GM23338 (cell line): ENCODE measurements around the gene NGFR. TPM values are rescaled to one million over a fixed set of nuclear protein-coding genes. Genes with fewer than 3 reads are reported as not detected.

Source experiments
- ATAC-seq: fragments of 200-7000 bp; cut with Tn5 transposase; 3 replicates; pipeline ENCODE4 v1.9.1; 2020
- DNase-seq: peaks from one replicate; pipeline ENCODE4 v3.0.0-alpha.2; 2015; ENCODE audit warnings: low spot score
- H2AFZ ChIP-seq: fragments of 200-600 bp; sonication (generic); 2 replicates; pipeline ENCODE4 v1.8.0; 2016; ENCODE audit warnings: antibody characterized with exemption, mild to moderate bottlenecking, moderate library complexity
- H3F3A ChIP-seq: fragments of 200-600 bp; sonication (generic); replicated peaks from 2 replicates; pipeline ENCODE4 v1.8.0; 2017; ENCODE audit warnings: antibody characterized with exemption, mixed run types, low read depth
- H3K27ac ChIP-seq: fragments of 200-600 bp; sonication (generic); 2 replicates; pipeline ENCODE4 v1.6.1; 2016; ENCODE audit warnings: low read depth
- H3K27me3 ChIP-seq: fragments of 200-600 bp; sonication (generic); 2 replicates; pipeline ENCODE4 v1.8.0; 2016; ENCODE audit warnings: mild to moderate bottlenecking, mixed run types, moderate library complexity; ENCODE audit not compliant: insufficient read depth
- H3K36me3 ChIP-seq: fragments of 200-600 bp; sonication (generic); 2 replicates; pipeline ENCODE4 v1.8.0; 2016; ENCODE audit warnings: mild to moderate bottlenecking; ENCODE audit not compliant: insufficient read depth
- H3K4me1 ChIP-seq: fragments of 200-600 bp; sonication (generic); 2 replicates; pipeline ENCODE4 v1.8.0; 2016; ENCODE audit warnings: mild to moderate bottlenecking, moderate library complexity; ENCODE audit not compliant: insufficient read depth
- H3K4me2 ChIP-seq: fragments of 200-600 bp; sonication (generic); 2 replicates; pipeline ENCODE4 v1.7.1; 2017; ENCODE audit warnings: mixed run types
- H3K4me3 ChIP-seq: fragments of 200-600 bp; sonication (generic); 2 replicates; pipeline ENCODE4 v1.6.1; 2016; ENCODE audit warnings: mixed run types
- H3K79me2 ChIP-seq: fragments of 200-600 bp; sonication (generic); replicated peaks from 2 replicates; pipeline ENCODE4 v1.8.0; 2017; ENCODE audit warnings: mild to moderate bottlenecking; ENCODE audit not compliant: insufficient read depth
- H3K9me2 ChIP-seq: fragments of 200-600 bp; sonication (generic); 2 replicates; pipeline ENCODE4 v1.8.0; 2017; ENCODE audit not compliant: insufficient read depth
- H4K20me1 ChIP-seq: fragments of 200-600 bp; sonication (generic); replicated peaks from 2 replicates; pipeline ENCODE4 v1.8.0; 2017; ENCODE audit warnings: mild to moderate bottlenecking; ENCODE audit not compliant: insufficient read depth
- H3K27ac Mint-ChIP-seq: 2 replicates; pipeline ENCODE4 v1.8.0; 2020; ENCODE audit warnings: inconsistent platforms, mild to moderate bottlenecking, moderate library complexity, mixed read lengths
- H3K27me3 Mint-ChIP-seq: 3 replicates; pipeline ENCODE4 v1.8.0; 2022; ENCODE audit warnings: low read depth, mild to moderate bottlenecking, moderate library complexity, mixed read lengths, inconsistent platforms; ENCODE audit not compliant: insufficient read depth, poor library complexity
- H3K36me3 Mint-ChIP-seq: 3 replicates; pipeline ENCODE4 v1.8.0; 2021; ENCODE audit warnings: low read depth, mild to moderate bottlenecking, inconsistent platforms, moderate library complexity, mixed read lengths
- H3K4me1 Mint-ChIP-seq: 3 replicates; pipeline ENCODE4 v1.8.0; 2020; ENCODE audit warnings: mild to moderate bottlenecking, inconsistent platforms, mixed read lengths
- H3K4me3 Mint-ChIP-seq: 3 replicates; pipeline ENCODE4 v1.8.0; 2021; ENCODE audit warnings: moderate library complexity, mild to moderate bottlenecking, inconsistent platforms, mixed read lengths
- H3K9me3 Mint-ChIP-seq: 3 replicates; pipeline ENCODE4 v1.8.0; 2020; ENCODE audit warnings: moderate library complexity, mild to moderate bottlenecking, inconsistent platforms, mixed read lengths
- CREB1 ChIP-seq: fragments of 250-450 bp; sonication (Bioruptor Pico); IDR thresholded peaks from 2 replicates; pipeline ENCODE4 v1.5.0; 2020; ENCODE audit warnings: low read depth, mild to moderate bottlenecking, moderate library complexity
- CTCF ChIP-seq, 2 experiments: fragments of 200-600 bp in 1 of 2; sonication (generic) in 1 of 2; conservative IDR thresholded peaks; 2 replicates each; pipeline versions ENCODE4 v1.5.1 to v1.6.1; 2016 to 2017; ENCODE audit warnings: antibody characterized with exemption in 2 of 2, low read depth in 2 of 2, mild to moderate bottlenecking in 2 of 2, moderate library complexity in 1 of 2
- ETS1 ChIP-seq: IDR thresholded peaks from 2 replicates; pipeline ENCODE4 v1.6.1; 2016; ENCODE audit warnings: antibody characterized with exemption
- EZH2 ChIP-seq: fragments of 200-600 bp; sonication (generic); IDR thresholded peaks from one replicate; pipeline ENCODE4 v1.8.0; 2017; ENCODE audit warnings: antibody characterized with exemption, mild to moderate bottlenecking, low read depth; ENCODE audit not compliant: unreplicated experiment
- EZH2phosphoT487 ChIP-seq: fragments of 200-600 bp; sonication (generic); IDR thresholded peaks from one replicate; pipeline ENCODE4 v1.8.1; 2018; ENCODE audit warnings: antibody characterized with exemption; ENCODE audit not compliant: unreplicated experiment
- JUNB ChIP-seq: IDR thresholded peaks from one replicate; pipeline ENCODE4 v1.6.1; 2016; ENCODE audit warnings: antibody characterized with exemption; ENCODE audit not compliant: unreplicated experiment
- POLR2AphosphoS5 ChIP-seq: IDR thresholded peaks from 2 replicates; pipeline ENCODE4 v1.6.1; 2016; ENCODE audit warnings: antibody characterized with exemption, low read depth
- REST ChIP-seq: IDR thresholded peaks from one replicate; pipeline ENCODE4 v1.6.1; 2018; ENCODE audit warnings: antibody characterized with exemption; ENCODE audit not compliant: unreplicated experiment
- STAT1 ChIP-seq: IDR thresholded peaks from one replicate; pipeline ENCODE4 v1.6.1; 2016; ENCODE audit warnings: antibody characterized with exemption; ENCODE audit not compliant: unreplicated experiment
- ZNF114 ChIP-seq: fragments of 250-450 bp; sonication (Bioruptor Pico); IDR thresholded peaks from 2 replicates; pipeline ENCODE4 v1.5.0; 2020; ENCODE audit warnings: mild to moderate bottlenecking, moderate library complexity
- ZNF331 ChIP-seq: fragments of 250-450 bp; sonication (Bioruptor Pico); IDR thresholded peaks from 2 replicates; pipeline ENCODE4 v1.5.0; 2020; ENCODE audit warnings: low read depth, mild to moderate bottlenecking, moderate library complexity
- ZNF462 ChIP-seq: fragments of 250-450 bp; sonication (Bioruptor Pico); IDR thresholded peaks from 2 replicates; pipeline ENCODE4 v1.5.0; 2020; ENCODE audit warnings: mild to moderate bottlenecking, moderate library complexity
- polyA plus RNA-seq: library from polyadenylated mRNA; unstranded; fragments of >200 nt; fragmentation: Nextera tagmentation; extraction: Ambion mirVana; gene quantifications from 2 replicates; pipeline ENCODE4 v1.2.1, GENCODE V29; 2016
- total RNA-seq: library from RNA; depleted of rRNA; stranded (reverse); fragments of >200 nt; shearing (Covaris generic); gene quantifications from 2 replicates; pipeline ENCODE4 v1.2.3, GENCODE V29; 2014

The NGFR gene
- total and polyA plus RNA-seq, 2 experiments from 2014 or later: 2.8 to 6.9 TPM

GRCh38 chr17:49506282-49506681 lies 11.2 kb downstream of the NGFR start (continued):
- TF ChIP-seq CTCF (conservative IDR thresholded peaks at IDR 0.05; ENCODE audit: low read depth in 2 of 2): no peak
- TF ChIP-seq STAT1: no peak
- TF ChIP-seq ZNF114 (CRISPR knock-in tag): no peak
- no peak for TF ChIP-seq JUNB
- no peak for TF ChIP-seq REST
- no peak for TF ChIP-seq ZNF331 (CRISPR knock-in tag)
- no peak for TF ChIP-seq POLR2AphosphoS5
- no peak for TF ChIP-seq EZH2phosphoT487

GRCh38 chr17:49508061-49508865 lies 13.2 kb downstream of the NGFR start:
- no peak overlapping the region for H3K27ac ChIP-seq
- no peaks in the 10 kb centered on the region for H3K27me3 ChIP-seq
- Mint-ChIP-seq H3K9me3 (no peaks in the 10 kb centered on the region), H3K27ac (no peak overlapping the region), H3K36me3 (no peaks in the 10 kb centered on the region; the same call in 2 of the 3 replicates), H3K4me1 (peaks cover 47% of the 10 kb centered on the region), H3K4me3 (peak overlapping the region; percentile 50), H3K27me3 (peaks cover 17% of the 10 kb centered on the region)
- ATAC-seq: peak; percentile 72
- H3F3A ChIP-seq: 0 out of 2 replicates have a peak, but pooled peaks cover 4% of the 10 kb centered on the region
- DNase-seq: peak; percentile 83
- no peak overlapping the region for H2AFZ ChIP-seq
- H3K36me3 ChIP-seq: no peaks in the 10 kb centered on the region
- H3K9me2 ChIP-seq: no peaks in the 10 kb centered on the region
- H4K20me1 ChIP-seq: no peaks in the 10 kb centered on the region
- no peaks in the 10 kb centered on the region for H3K79me2 ChIP-seq
- H3K4me1 ChIP-seq: peaks cover 20% of the 10 kb centered on the region
- H3K4me3 ChIP-seq: peak overlapping the region; percentile 28
- peak overlapping the region; percentile 74 for H3K4me2 ChIP-seq
- TF ChIP-seq EZH2: no peak
- no peak for TF ChIP-seq ZNF114 (CRISPR knock-in tag)
- TF ChIP-seq ZNF462 (CRISPR knock-in tag): no peak
- TF ChIP-seq ETS1: peak; percentile 44; the same call in 1 of the 2 replicates
- TF ChIP-seq CREB1 (CRISPR knock-in tag): 0 out of 2 replicates have a peak, but pooled peaks have one; percentile 27
